ENCODE results near the gene IBSP.

DNA sequence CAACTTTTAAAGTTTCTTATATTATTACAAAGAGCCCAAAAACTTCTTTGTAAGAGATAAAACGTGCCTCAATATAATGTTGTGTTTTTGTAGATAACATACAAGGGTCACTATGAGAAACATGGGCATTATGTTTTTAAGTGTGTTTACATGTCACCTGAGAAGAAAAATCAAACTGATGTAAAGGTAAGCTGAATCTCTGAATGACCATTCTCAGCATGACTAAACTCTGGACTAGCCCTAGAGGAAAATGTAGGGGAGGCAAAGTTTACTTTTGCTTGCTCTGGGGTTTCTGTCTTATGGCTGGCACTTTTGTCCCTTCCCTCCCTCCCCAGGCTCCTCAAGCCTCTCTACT lies 40.2 kb downstream of the IBSP start:
- TF ChIP-seq, protein P1, sequence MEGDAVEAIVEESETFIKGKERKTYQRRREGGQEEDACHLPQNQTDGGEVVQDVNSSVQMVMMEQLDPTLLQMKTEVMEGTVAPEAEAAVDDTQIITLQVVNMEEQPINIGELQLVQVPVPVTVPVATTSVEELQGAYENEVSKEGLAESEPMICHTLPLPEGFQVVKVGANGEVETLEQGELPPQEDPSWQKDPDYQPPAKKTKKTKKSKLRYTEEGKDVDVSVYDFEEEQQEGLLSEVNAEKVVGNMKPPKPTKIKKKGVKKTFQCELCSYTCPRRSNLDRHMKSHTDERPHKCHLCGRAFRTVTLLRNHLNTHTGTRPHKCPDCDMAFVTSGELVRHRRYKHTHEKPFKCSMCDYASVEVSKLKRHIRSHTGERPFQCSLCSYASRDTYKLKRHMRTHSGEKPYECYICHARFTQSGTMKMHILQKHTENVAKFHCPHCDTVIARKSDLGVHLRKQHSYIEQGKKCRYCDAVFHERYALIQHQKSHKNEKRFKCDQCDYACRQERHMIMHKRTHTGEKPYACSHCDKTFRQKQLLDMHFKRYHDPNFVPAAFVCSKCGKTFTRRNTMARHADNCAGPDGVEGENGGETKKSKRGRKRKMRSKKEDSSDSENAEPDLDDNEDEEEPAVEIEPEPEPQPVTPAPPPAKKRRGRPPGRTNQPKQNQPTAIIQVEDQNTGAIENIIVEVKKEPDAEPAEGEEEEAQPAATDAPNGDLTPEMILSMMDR (IDR thresholded peaks at IDR 0.05) = peak in 1 of 7 experiments; percentile 2
- no peak for TF ChIP-seq POLR2A (IDR thresholded peaks at IDR 0.05)
